ENCODE measurements around the gene NME7. TPM values are rescaled to one million over a fixed set of nuclear protein-coding genes. Genes with fewer than 3 reads are reported as not detected.

NME7 gene
- total RNA-seq, 1 experiment from 2014 or later = 12.0 TPM

DNA sequence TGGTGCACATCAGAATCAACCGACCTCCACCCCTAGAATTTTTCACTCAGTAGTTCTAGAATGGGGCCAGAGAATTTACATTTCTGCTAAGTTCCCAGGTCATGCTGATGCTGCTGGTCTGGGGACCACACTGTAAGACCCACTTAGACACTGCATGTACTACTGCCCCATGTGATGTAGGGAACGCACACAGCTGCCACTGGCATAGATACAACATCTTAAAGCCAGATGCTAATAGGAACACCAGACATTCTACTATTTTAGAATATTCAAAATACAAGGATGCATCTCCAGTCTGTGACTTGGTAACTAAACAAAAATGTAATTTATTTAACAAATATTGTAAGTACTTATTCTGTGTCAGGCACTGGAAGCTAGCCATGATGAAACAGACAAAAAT is 275.2 kb downstream of the NME7 start:
- no peak for DNase-seq (ENCODE audit: low read depth, low spot score)
- in situ Hi-C loops (cut with HindIII; ENCODE audit: low pct_unique_long_range_greater_than_20kb, low sequenced_read_pairs) = no loop called here

- in situ Hi-C loops (cut with HindIII; ENCODE audit: low pct_unique_long_range_greater_than_20kb, low sequenced_read_pairs) = no loop called here
- no peak for DNase-seq (ENCODE audit: low read depth, low spot score)
Measured at GRCh38 chr1:169091480-169091941, 276.1 kb downstream of the NME7 start.

- in situ Hi-C loops (cut with HindIII; ENCODE audit: low pct_unique_long_range_greater_than_20kb, low sequenced_read_pairs) = no loop called here
Measured at GRCh38 chr1:169090900-169091311, 276.7 kb downstream of the NME7 start.

DNA sequence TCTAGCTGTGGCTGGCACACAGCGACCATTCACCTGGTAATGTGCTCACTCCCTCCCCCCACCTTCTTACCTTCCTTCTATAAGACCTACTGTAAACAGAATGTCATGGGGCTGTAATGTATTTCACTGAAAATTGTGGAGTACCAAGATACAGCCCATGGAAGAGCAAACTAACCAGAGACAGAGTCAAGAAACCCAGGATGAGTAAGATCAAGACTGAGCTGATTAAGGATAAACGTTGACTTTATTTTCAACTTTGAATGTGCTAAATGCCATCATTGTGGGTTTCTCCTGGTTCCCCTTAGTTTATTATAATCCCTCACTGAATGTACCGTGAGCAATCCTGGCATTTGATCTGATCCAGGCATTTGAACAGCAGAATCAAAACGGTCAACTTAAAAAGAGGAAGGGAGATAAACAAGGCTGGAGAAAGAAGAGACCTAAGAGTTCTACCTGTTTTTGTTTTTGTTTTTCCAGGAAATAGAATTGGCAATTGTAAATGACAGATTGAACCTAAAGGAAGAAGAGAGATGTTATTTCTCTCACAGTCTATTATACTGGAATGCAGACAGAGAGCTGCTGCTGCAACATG is 277.2 kb downstream of the NME7 start:
- in situ Hi-C loops (cut with HindIII; ENCODE audit: low pct_unique_long_range_greater_than_20kb, low sequenced_read_pairs) = no loop called here
- DNase-seq (ENCODE audit: low read depth, low spot score) = no peak

More at GRCh38 chr1:169090900-169091311, 276.7 kb downstream of the NME7 start:
- DNase-seq (ENCODE audit: low read depth, low spot score) = no peak

DNA sequence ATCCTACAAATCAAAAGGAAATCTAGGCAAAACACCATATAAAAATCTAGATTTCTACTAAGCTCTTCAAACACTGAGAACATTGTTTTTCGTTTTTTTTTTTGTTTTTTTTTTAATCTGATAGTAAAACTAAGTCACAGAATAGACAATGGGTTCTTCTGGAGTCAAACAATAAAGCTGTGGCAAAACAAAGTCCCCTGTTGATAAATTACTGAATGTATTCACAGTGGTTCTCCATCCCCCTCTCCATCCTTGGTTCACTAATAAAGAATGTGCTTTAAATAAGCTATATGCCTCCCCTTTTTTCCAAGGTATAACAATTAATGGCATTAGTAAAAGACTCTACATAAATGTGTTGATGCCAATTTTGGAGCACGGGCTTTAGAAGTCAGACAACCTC is 277.8 kb downstream of the NME7 start:
- no peak for DNase-seq (ENCODE audit: low read depth, low spot score)

GRCh38 chr1:169087876-169088275 is 279.7 kb downstream of the NME7 start:
- in situ Hi-C loops (cut with HindIII; ENCODE audit: low pct_unique_long_range_greater_than_20kb, low sequenced_read_pairs) = no loop called here
- no peak for DNase-seq (ENCODE audit: low read depth, low spot score)

More for the DNA sequence above, 277.8 kb downstream of the NME7 start:
- in situ Hi-C loops (cut with HindIII; ENCODE audit: low pct_unique_long_range_greater_than_20kb, low sequenced_read_pairs) = no loop called here

DNA sequence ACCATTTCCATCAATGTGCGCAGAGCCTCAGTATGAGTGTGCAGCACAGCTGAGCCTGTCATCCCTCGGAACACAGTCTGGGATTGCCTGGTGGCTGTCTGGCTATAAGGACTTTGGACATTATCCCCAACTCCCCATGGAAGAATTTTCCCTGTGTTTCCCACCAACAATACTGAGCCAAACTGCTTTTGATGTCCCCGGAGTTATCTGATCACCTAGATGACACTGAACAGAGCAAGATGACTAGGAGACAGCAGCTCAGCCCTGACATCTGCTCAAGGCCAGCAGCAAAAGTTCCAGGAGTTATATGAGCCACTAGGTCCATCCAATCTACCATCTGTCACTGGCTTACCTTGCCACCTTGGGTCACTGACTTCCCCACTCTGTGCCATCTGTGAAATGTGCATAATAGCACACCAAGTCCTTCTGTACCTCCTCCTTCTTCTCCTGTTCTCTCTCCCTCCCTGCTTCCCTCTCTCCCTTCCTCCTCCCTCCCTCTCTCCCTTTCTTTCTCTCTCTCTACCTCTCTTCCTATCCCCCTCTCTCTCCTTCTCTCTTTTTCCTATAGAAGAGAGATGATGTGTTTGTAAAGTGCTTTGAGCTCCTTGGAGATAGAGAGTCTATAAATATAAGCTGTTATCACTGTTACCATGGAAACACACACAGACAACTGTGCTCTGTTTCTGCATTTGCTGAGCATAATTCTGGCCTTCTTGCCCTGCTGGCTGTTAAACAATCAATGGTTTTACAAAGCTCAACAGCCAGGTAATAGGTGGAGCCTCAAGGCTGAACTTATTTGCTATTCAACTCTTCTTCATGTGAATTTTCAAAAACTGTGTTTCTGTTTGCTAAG is 280.8 kb downstream of the NME7 start:
- no peak for DNase-seq (ENCODE audit: low read depth, low spot score)
- in situ Hi-C loops (cut with HindIII; ENCODE audit: low pct_unique_long_range_greater_than_20kb, low sequenced_read_pairs) = no loop called here

DNA sequence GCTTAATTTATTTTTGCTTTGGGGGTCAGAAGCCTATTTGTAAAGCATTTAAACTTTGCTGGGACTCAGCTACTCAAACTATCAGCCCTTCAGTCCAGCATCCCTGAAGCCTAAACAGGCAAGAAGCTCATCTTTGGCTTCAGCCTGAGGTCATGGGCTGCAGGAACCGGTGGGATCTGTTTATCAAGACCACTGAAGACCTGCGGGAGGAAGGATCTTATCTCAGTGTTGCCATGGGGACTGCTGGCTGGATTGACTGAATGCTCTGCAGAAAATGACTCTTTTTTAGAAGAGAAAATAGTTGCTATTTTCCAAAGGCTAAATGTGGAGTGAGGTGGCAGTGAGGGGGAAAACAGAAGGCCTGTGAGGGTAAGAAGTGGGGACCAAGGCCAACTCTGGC is 281.7 kb downstream of the NME7 start:
- DNase-seq (ENCODE audit: low read depth, low spot score) = no peak
- in situ Hi-C loops (cut with HindIII; ENCODE audit: low pct_unique_long_range_greater_than_20kb, low sequenced_read_pairs) = no loop called here

Other genes starting within 250 kb of the NME7 start
- 24.2 and 29.2 TPM in 2 replicates for gene BLZF1, start 398 bp upstream of the NME7 start, total RNA-seq (2014; rRNA removed; shearing (Covaris generic))
- gene CCDC181, start 59.7 kb upstream of the NME7 start, total RNA-seq (2014; rRNA removed; shearing (Covaris generic)) = 0.13 TPM in 1 of 2 replicates, not detected in the other
- 151 and 163 TPM in 2 replicates for gene SLC19A2, start 118.1 kb upstream of the NME7 start, total RNA-seq (2014; rRNA removed; shearing (Covaris generic))
- gene F5, start 218.7 kb upstream of the NME7 start, total RNA-seq (2014; rRNA removed; shearing (Covaris generic)) = not detected in 2 replicates